Stimulated activated CD4-positive, alpha-beta T cell treated with anti-CD3 and anti-CD28 coated beads, Interleukin-1b, Interleukin-23, amount 100 ng/mL, for 1 hour (primary cell): Measurements from ENCODE around the gene SLC22A16.

Source experiments
- DNase-seq, 2 donors: peaks; one replicate each; pipeline ENCODE4 v3.0.0-alpha.2; 2020; ENCODE audit warnings: low read depth in 2 of 2

Gene SLC22A16

GRCh38 chr6:110447761-110448160 lies 28.7 kb downstream of the SLC22A16 start:
- no peak for DNase-seq

DNA sequence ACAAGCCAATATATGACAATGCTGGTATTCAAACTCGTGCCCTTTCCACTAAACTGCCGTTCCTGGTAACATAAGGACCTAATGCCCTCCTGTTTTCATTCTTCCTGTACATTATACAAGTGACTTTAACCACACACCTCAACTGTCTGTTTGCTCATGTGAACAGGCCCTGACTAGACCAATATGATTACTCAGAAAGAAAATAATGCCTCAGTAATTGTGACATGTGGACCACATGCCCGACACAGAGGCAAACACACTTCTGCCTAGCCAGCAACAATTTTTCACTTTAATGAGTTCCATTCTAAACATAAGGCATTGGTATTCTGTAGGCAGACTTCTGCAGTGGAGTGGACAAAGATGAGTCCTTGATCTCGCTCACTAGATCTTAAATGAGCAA lies 30.0 kb downstream of the SLC22A16 start:
- DNase-seq: no peak

DNA sequence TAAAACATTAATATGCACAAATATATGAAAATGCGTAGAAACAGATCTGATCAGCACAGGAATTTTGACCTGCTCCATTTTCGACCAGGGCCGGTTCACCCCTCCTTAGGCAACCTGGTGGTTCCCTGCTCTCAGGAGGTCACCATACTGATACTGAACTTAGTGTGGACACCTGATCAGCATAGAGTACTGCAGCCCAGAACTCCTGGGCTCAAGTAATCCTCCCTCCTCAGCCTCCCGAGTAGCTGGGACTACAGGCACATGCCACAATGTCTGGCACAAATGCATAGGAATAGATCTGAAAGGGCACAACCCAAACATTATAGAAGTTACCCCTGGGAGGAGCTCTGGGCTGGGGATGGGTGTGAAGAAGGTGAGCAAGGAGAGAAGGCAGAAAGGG lies 36.4 kb downstream of the SLC22A16 start:
- DNase-seq: no peak

- no peak for DNase-seq
Measured at GRCh38 chr6:110439356-110439755, 37.1 kb downstream of the SLC22A16 start.

DNA sequence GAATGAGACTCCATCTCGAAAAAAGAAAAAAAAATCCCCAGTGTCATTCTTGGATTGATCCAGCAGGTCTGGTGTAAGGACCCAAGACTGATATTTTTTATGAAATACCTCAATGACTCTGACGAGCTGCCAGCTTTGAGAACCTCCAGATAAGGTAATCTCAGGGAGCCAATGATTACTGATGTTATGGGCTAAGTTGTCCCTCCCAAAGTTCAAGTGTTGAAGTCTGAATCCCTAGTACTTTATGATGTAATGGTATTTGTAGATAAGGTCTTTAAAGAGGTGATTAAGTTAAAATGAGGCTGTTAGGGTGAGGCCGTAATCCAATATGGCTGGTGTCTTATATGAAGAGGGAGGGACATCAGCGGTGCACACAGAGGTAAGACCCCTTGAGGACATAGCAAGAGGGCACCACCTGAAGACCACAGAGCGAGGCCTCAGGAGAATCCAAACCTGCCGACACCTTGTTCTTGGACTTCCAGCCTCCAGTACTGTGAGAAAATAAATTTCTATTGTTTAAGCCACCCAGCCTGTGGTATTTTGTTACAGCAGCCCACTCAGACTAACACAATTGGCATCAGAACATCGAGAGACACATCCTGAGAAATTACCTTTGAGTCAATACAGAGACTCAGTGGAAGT lies 41.3 kb downstream of the SLC22A16 start:
- no peak for DNase-seq

- no peak for DNase-seq
Measured at GRCh38 chr6:110432285-110432900, 44.0 kb downstream of the SLC22A16 start.

- no peak for DNase-seq
Measured at GRCh38 chr6:110430741-110431140, 45.7 kb downstream of the SLC22A16 start.

GRCh38 chr6:110430236-110430635 lies 46.2 kb downstream of the SLC22A16 start:
- DNase-seq: no peak

GRCh38 chr6:110428153-110428552 lies 48.3 kb downstream of the SLC22A16 start:
- DNase-seq: no peak

- DNase-seq: no peak
Measured at GRCh38 chr6:110425816-110426215, 50.6 kb downstream of the SLC22A16 start.

DNA sequence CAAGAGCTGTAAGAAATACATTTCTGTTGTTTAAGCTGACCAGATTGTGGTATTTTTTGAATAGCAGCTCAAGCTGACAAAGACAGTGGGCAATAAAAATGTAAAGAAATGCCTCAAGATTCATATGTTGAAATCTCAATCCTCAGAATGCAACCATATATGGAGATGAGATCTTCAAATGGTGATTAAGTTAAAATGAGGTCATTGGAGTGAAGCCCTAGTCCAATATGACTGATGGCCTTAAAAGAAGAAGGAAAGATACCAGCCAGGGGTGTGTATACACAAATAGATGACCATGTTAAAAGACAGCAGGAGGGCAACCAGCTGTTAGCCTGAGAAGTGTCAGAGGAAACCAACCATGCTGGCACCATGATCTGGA lies 54.0 kb downstream of the SLC22A16 start:
- no peak for DNase-seq

- no peak for DNase-seq
Measured at GRCh38 chr6:110421749-110422443, 54.5 kb downstream of the SLC22A16 start.

DNA sequence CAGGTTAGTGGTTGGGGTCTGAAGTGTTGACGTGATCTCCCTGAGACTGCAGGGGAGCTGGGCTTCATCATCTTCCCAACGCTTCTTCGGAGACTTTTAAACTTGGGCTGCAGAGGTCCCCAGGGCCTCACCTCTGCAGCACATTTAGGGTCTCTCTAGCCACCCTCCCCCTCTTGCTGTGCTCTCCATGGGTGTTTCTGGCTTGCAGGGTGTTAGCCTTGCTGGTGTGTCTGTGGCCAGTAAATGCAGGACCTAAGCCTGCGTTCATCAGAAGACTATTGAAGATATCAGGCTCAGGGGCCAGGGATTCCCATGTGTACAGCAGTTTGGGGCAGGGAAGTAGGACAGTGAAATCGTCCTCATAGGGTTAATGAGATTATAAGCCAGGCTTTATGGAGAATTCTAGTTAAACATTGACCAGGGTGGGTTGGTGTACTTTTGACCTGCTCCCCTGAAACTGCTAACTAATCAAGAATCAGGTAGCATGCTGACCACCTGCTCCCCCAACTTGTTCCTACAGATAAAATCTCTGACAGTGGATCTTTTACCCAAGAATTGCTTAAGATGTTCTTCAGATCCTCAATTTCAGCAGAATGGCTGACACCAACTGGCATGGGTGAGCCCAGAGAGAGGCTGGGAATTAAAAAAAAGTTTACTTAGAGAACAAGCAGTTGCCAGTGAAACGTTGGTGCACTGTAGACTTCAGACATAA lies 57.2 kb downstream of the SLC22A16 start:
- DNase-seq: no peak

GRCh38 chr6:110418594-110418993 lies 57.8 kb downstream of the SLC22A16 start:
- DNase-seq: no peak

GRCh38 chr6:110415086-110415916 lies 61.1 kb downstream of the SLC22A16 start, which contains the start of gene DDO:
Gene DDO, minus strand, starts transcription at chr6:110415575. Its CDS starts 2,113 bp downstream, at chr6:110413462.
- DNase-seq: no peak

GRCh38 chr6:110414669-110415068 lies 61.7 kb downstream of the SLC22A16 start:
- no peak for DNase-seq

GRCh38 chr6:110412360-110412759 lies 64.1 kb downstream of the SLC22A16 start:
- no peak for DNase-seq

GRCh38 chr6:110410511-110410910 lies 65.9 kb downstream of the SLC22A16 start:
- DNase-seq: no peak

DNA sequence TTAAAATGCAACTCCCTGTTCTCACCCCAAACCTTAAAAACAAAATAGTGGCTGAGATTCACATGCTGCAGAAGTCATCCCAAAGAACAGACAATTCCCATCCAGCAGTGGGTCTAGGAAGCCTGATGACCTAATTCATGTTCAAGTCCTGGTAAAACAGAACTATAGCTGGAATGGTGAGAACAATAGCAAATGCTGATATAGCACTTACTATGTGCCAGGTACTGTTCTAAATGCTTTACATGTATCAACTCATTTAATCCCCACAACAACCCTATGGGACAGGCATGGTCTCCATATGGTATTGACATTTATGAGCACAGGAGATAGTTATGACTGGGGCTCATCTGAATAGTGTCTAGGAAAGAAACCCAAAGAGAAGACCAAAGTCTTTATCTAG lies 66.6 kb downstream of the SLC22A16 start:
- DNase-seq: no peak

DNA sequence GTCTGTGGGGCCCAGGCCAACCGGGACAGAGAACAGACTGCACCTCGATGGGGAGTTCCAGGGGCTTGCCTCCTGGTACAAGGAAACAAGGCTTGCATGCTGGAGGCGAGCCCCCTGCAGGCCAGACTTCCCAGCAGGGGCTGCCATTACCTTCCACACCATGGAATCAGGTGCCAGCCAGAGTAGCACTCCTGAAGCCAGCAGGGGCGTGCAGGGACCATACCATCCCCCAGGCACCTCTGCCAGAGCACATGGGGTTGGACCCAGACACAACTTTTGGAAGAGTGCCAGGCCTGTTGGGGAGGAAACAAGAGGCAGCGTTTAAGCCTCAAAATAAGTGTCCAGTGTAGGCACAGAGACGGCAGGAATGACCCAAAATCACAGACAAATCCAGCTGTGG lies 67.5 kb downstream of the SLC22A16 start:
- no peak for DNase-seq

DNA sequence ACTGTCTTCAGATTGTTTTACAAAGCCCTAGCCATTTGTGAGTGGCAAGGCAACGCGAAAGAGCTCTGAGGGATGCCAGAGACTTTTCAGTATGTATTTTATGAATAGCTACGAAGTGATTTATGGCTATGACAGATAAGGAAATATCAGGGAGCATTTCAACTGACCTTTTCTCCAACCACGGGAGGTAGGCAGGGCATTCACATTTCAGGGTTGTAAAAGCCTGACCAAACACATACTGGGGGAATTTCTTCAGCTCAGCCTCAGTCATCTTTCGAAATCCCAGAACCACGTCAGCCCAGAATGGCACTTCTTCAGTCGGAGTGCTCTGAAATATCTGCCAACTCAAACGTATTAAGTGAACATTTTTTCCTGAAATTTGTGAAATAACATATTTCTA lies 71.8 kb downstream of the SLC22A16 start:
- no peak for DNase-seq
